Glutamatergic neuron (in vitro differentiated cells): ENCODE results near the gene SORCS1. TPM values are rescaled to one million over a fixed set of nuclear protein-coding genes. Genes with fewer than 3 reads are reported as not detected.
A peak's percentile ranks its signal among the peaks of the same experiment; 100 is the strongest.

ENCODE experiments used
- DNase-seq: peaks from one replicate; pipeline ENCODE4 v3.0.0; 2022
- H3K27ac Mint-ChIP-seq: one replicate; pipeline ENCODE4 v1.8.0; 2020; ENCODE audit warnings: mild to moderate bottlenecking, mixed read lengths, inconsistent platforms; ENCODE audit not compliant: unreplicated experiment
- H3K27me3 Mint-ChIP-seq: one replicate; pipeline ENCODE4 v1.8.0; 2020; ENCODE audit warnings: mild to moderate bottlenecking, moderate library complexity, mixed read lengths, inconsistent platforms; ENCODE audit not compliant: unreplicated experiment
- H3K36me3 Mint-ChIP-seq: one replicate; pipeline ENCODE4 v1.8.0; 2020; ENCODE audit warnings: mild to moderate bottlenecking, mixed read lengths, inconsistent platforms; ENCODE audit not compliant: unreplicated experiment
- H3K4me1 Mint-ChIP-seq: one replicate; pipeline ENCODE4 v1.8.0; 2020; ENCODE audit warnings: mild to moderate bottlenecking, low read depth, mixed read lengths, inconsistent platforms; ENCODE audit not compliant: unreplicated experiment
- H3K4me3 Mint-ChIP-seq: one replicate; pipeline ENCODE4 v1.8.0; 2020; ENCODE audit warnings: mild to moderate bottlenecking, mixed read lengths, inconsistent platforms; ENCODE audit not compliant: unreplicated experiment
- H3K9me3 Mint-ChIP-seq: one replicate; pipeline ENCODE4 v1.8.0; 2020; ENCODE audit warnings: mild to moderate bottlenecking, moderate library complexity, mixed read lengths, inconsistent platforms; ENCODE audit not compliant: unreplicated experiment
- CTCF ChIP-seq: fragments of 200-600 bp; sonication (generic); IDR thresholded peaks from one replicate; pipeline ENCODE4 v1.5.0; 2021; ENCODE audit not compliant: partially characterized antibody, unreplicated experiment
- total RNA-seq: library from RNA; stranded (reverse); fragmentation: NEBNext Ultra II Directional; extraction: Animal tissue kit (Norgen Biotek cat#: 25700); gene quantifications from one replicate; pipeline ENCODE4 v1.2.1, GENCODE V29; 2021; ENCODE audit not compliant: unreplicated experiment

SORCS1 gene
- total RNA-seq, 1 donor from 2014 or later = 3.3 TPM

DNA sequence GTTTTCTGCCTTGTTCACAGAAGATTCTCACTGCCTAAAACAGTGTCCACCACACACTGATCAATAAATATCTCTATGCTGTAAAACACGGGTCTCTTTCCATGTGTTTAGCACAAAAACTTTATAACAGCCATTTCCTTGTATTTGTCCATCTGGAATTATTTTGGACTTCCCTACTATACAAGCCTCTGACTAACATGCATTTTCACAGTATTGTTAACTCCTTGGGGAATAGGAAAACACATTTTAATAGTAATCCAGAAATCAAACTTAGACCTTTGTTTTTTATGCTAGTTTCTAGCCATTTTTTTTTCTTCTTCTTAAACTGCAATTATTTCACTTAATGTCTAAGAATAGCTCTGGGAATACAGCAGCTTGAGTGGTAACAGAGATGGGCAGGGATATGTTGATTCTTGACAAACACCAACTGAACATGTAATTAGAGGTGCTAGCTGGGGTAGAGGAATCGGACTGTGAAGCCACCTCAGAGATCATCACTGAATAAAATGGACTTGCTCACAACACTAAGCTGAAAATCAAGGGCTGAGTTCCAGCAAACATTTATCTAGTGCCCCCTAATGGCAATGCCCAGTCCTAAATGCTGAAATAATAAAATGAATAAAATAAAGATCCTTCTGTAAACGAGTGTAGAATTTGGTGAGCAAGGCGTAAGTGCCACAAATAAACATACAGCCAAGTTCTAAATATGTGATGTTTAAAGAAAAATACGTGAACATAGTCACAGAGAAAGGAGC is 593.1 kb downstream of the SORCS1 start:
- Mint-ChIP-seq H3K9me3 (peaks cover 3% of the 10 kb centered on the region), H3K27me3 (peaks cover 4% of the 10 kb centered on the region), H3K4me3 (no peak overlapping the region), H3K27ac (no peak overlapping the region), H3K4me1 (no peaks in the 10 kb centered on the region), H3K36me3 (no peaks in the 10 kb centered on the region)
- TF ChIP-seq CTCF = peak; percentile 62
- DNase-seq = no peak

GRCh38 chr10:106570268-106570667 is 594.2 kb downstream of the SORCS1 start:
- no peak for DNase-seq
- H3K4me3 Mint-ChIP-seq = no peak overlapping the region
- no peak overlapping the region for H3K27ac Mint-ChIP-seq
- H3K9me3 Mint-ChIP-seq = peaks cover 3% of the 10 kb centered on the region
- peaks cover 1% of the 10 kb centered on the region for H3K27me3 Mint-ChIP-seq
- no peaks in the 10 kb centered on the region for H3K4me1 Mint-ChIP-seq
- no peak for TF ChIP-seq CTCF
- H3K36me3 Mint-ChIP-seq = no peaks in the 10 kb centered on the region

GRCh38 chr10:106567629-106568028 is 596.9 kb downstream of the SORCS1 start:
- no peak for DNase-seq
- H3K4me3 Mint-ChIP-seq = no peak overlapping the region
- H3K36me3 Mint-ChIP-seq = no peaks in the 10 kb centered on the region
- peaks cover 1% of the 10 kb centered on the region for H3K27me3 Mint-ChIP-seq
- no peak overlapping the region for H3K27ac Mint-ChIP-seq
- TF ChIP-seq CTCF = no peak
- peaks cover 3% of the 10 kb centered on the region for H3K9me3 Mint-ChIP-seq
- H3K4me1 Mint-ChIP-seq = no peaks in the 10 kb centered on the region

DNA sequence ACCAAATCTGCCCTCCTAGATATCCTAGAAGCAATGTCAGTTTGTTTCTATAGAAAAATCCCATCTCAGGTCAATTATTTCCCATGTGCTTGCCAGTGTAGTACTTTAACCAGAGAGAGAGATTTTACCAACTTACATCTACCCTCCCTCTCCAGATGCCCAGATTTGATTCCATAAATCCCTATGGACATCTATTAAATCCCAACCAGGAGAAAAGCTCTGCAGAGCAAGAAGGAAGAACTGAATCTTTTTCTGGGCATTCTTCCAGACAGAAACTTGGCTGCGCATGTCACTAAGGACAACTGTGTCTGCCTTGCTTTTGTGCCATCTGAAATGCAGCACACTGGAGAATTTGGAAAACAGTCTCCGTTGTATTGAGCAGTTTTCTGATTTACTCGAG is 597.6 kb downstream of the SORCS1 start:
- no peak overlapping the region for H3K4me3 Mint-ChIP-seq
- no peak for TF ChIP-seq CTCF
- no peak overlapping the region for H3K27ac Mint-ChIP-seq
- H3K9me3 Mint-ChIP-seq = peaks cover 3% of the 10 kb centered on the region
- DNase-seq = no peak
- no peaks in the 10 kb centered on the region for H3K4me1 Mint-ChIP-seq
- no peaks in the 10 kb centered on the region for H3K36me3 Mint-ChIP-seq
- H3K27me3 Mint-ChIP-seq = peaks cover 1% of the 10 kb centered on the region

GRCh38 chr10:106565546-106565945 is 599.0 kb downstream of the SORCS1 start:
- Mint-ChIP-seq H3K9me3 (peaks cover 3% of the 10 kb centered on the region), H3K36me3 (no peaks in the 10 kb centered on the region), H3K27me3 (peaks cover 1% of the 10 kb centered on the region), H3K27ac (no peak overlapping the region), H3K4me3 (no peak overlapping the region), H3K4me1 (no peaks in the 10 kb centered on the region)
- no peak for DNase-seq
- TF ChIP-seq CTCF = no peak
